Astrocyte of the hippocampus (primary cell): ENCODE results near the gene CISTR.
"Not testable (repeated sequence)": the region's sequence is repeated elsewhere in the genome, so short reads cannot be mapped to it uniquely, and the experiment has no call there.

Source experiments
- DNase-seq: peaks from one replicate; pipeline ENCODE4 v3.0.0; 2011; ENCODE audit warnings: low read depth, low spot score

Gene CISTR

DNA sequence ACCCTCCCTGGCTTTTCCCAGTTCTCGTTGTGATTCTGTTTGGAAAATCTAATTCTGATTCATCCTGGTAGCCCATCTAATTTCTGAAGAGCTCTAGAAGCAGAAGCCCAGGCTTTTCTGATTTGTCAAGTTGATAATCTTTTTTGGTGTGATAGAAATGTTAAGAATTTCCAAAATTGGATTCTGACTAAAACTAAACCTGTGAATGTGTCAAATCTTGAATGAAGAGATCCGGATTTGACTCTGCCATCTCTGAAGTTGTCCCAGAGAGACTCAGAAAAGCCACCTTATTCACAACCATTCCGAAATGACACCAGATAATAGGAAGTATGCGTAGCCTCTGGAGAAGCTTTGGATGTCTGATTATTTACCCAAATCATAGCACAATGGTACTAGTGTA is 12.8 kb upstream of the CISTR start:
- DNase-seq: no peak

DNA sequence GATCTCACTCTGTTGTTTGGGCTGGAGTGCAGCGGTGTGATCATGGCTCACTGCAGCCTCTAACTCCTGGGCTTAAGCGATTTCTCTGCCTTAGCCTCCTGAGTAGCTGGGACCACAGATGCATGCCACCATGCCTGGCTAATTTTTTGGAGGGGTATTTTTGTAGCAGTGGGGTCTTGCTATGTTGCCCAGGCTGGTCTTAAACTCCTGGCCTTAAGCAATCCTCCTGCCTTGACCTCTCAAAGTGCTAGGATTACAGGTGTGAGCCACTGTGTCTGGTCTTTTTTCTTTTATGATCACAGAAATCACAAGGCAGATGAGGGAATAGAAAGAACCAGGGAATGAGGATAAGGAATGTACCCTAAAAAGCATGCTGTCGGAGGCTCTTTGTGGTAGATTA is 11.0 kb upstream of the CISTR start:
- not testable (repeated sequence) for DNase-seq

DNA sequence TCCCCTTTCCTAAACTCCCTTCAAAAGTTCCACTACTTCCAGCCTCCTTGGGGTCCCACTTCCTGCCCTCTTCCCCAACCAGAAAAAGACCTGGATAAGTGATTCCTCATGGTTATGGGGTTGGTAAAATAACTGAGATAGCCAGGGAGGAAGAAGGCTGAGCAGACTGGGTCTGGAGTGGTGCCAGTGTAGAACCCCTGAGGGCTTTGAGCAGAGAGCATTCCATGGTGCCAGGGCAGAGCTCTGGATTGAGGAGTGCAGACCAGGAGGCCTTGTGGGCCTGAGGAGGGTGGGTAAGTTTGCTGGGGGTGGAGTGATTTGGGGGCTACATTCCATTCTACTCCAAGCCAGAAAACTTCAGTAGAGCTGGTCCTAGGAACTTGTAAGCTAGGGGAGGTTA is 9.5 kb upstream of the CISTR start:
- no peak for DNase-seq

DNA sequence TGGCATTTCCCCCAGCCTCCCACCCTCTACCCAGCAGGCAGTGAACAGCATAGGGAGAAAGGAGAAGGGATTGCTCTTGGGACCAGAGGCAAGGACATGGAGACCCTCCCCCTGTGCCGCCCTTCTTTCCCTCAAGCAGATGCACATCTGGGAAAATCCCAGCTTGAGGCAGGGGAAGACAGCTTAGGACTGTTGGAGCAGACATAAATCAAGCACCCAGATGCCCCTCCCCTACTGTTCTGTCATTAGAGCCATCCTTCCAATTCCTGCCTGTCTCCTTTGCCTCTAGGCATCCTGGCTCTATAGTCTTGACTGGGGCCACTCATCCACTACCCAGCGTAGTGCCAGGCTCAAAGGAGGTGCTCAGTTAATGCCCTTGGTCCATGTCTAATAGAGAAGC is 7.5 kb upstream of the CISTR start:
- no peak for DNase-seq

DNA sequence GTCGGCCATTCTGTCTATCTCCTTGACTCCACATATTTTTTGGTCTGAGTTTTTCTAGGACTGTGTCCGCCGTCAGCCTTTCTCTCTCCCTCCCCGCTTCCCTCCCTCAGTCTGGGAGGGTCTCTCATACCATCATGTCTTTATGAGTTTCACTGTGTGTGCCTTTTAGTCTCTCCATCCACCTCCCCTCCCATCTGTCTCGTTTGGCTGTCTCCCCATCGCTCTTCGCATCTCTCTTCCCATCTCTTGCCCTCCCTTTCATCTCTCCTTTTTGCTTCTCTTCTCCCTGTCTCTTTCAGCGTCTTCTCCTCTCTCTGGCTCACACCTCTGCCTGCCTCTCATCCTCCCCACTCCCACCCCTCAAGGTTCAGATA is 6.9 kb upstream of the CISTR start:
- DNase-seq: no peak

DNA sequence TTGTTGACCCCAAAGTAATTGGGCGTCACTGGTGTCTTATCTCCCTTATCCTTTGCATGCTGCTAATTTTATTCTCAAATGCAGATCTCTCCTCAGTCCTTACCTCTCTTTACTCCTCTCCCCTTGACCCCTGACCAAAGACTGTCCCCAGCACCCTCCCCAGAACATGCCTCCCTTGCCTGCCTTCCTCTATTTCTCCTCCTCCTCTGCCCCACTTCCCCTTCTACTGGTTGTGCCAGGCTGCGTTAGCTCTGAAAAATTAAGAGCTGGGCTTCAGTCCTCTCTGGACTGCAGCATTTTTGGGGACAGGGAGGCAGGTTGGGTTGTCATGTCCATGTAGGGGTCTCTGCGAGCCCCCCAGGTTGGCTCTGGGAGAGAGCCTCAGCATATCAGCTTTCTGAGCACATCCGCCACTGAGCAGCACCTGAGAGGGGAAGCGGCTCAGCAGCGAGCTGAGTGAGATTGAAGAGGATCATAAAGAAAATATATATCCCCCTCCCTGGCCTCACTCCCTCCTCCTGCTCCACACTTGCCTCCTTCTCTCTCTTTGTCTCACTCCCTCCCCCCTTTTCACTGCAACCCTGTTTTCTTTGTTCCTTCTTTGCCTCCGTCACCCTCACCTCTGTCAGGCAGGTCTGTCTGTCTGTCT is 6.4 kb upstream of the CISTR start:
- DNase-seq: no peak

DNA sequence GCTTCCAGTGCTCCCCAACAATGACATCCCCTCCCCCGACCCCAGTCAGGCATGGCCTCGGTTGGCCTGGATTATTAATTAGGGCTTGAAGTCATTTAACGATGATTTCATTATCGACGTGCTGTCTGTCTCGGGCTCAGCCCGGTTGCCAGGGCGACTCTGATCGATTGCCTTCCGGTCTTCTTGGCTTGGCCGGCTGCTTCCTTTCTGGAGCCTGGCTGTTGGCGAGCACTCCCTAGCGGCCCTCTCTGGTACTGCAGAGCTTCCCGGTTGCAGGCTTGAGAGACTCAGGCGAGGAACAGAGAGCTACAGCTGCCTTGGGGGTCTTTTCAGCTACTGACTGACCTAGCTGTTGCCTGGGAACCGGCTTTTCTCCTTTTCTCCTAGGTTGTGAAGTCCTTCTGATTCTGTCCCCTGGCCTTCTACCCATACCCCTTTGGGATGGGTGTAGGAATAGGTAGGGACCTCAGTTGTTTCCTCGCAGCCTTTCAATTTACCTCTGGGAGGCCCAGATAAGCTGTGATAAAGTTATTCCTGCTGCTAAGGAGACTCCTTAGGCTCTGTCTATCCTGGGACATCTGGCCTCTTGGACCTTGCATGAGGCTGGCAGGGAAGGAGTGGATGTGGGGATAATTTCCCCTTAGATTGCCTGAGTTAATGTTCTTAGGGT is 5.5 kb upstream of the CISTR start:
- DNase-seq: peak; percentile 74

DNA sequence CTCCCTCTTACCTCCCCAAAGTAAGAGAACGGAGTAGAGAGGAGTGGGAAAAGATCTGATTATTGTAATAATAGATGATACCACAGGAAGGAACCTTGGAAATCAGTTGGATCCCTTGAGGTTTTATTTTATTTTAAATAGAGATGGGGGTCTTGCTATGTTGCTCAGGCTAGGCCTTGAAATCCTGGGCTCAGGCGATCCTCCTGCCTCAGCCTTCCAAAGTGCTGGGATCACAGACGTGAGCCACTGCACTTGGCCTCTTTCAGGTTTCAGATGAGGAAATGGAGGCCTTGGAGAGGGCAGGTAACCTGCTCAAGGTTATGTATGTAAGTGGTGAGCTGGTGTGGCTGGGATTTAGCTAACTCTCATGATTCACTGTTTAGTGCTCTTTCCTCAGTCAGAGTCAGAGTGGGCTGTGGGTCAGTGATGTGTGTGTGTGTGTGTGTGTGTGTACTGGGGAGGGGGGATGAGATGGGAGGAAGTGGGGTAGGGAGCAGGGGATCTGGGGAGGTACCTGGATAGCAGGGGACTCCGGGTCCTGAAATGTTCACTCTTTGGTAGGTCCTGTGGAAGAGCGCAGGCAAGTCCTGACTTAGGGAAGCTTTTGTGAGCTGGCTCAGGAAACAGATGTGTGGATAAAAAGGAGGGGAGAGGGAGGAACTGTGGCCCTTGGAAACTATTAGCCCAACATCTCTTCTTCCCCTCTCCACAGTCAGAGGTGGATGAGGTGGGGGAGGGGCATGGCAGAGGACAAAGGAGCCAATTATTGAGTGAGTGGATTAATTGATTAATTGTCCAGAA is 4.7 kb upstream of the CISTR start:
- no peak for DNase-seq

DNA sequence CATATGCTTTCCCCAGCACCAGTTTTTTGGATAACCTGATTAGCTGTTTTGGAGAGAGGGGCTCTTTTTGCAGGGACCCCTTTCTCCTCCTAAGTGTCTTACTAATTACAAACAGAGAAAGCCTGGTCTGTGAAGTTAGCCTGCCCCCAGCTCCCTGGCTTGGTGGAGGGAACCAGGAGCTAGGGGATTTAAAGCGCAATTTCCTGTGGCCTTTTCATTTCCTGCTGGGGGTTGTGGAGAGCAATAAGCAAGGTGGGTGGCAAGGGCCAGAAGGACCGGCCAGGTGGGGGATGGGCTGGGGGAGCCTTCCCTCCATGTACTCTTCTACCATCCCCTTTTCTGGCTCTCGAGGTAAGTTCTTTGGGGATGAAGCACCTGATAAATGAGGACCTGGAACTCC is 4.1 kb upstream of the CISTR start:
- no peak for DNase-seq

DNA sequence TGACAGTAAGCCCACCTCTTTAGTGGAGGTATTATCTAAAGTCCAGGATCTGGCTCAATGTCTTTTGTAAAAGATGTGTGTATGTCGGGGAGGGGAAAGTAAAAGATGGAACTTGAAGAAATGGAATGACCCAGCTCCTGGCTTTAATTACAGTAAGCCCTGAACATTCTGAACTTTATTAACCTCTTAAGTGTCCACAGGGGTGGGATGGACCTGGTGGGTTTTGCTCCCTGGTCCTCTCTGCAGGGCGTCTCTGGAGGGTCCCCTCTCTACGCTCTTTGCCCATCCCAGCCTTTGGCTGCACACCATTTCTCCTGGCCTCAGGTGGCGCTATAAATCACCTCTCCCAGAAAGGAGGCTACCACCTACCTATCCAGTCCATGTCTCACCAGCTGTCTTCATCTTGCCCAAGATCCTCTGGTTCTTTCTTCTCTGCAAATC is 3.7 kb upstream of the CISTR start:
- no peak for DNase-seq

DNA sequence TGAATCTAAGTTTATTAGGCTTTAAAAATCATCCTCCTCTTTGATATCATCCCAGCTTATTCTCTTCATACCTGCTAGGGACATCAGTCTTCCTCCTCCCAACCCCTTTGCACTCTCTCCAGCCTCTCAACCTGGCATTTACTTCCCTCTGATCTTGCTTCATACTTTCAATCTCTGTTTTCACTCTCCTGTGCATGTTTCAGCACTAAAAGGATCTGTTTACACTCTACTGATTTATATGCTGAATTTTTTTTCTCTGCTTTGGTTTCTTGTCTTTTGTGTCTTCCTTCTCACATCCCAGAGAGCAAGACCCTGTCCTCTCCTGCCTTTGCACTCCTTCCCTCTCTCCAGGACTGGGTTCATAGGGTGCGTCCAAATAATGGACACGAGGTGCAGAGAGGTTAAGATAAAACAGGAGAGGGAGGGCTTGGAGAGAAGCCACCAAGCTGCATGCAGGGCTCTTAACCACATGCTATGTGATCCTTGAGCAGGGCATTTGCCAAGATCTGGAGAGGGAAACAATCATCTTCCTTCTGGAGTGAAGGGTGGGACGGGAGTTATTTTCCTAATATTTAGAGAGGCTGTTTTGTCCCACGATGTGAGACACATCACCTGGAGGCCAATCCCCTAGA is 3.0 kb upstream of the CISTR start:
- DNase-seq: peak; percentile 56

DNA sequence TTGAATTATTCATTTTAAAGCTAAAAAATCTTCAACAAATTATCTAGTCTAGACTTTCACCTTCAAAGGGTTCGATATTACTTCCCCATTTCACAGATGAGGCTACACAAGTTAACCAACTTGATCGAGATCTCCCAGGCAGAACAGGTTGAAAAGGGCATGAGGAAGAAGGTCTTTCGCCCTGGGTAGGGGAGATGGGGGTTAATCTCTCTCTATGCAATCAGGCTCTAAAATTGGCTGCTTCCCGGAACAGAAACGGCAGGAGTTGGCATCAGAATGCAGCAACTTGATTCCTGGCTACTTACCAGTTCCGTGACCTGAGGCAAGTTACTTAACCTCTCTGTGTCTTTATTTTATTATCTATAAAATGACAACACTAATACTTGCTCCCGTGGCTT is 2.4 kb upstream of the CISTR start:
- DNase-seq: no peak

DNA sequence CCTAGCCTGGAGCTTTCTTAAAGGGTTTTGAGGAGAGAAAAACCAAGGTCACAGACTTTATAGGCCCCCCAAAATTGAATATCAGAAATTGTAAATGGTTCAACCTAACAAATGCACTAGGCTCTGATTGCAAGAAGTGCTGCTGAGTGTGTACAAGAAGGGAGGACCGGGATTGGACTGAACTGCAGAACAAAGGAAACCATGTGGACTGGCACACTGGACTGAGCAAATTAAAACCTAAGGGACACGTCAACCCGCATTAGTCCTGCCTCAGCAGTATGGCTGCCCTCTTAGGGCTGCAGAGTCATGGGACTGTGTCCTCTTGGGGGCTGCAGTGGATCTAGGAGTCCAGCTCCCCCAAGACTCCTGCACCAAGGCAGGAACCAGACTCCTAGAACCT is 842 bp upstream of the CISTR start:
- DNase-seq: no peak

DNA sequence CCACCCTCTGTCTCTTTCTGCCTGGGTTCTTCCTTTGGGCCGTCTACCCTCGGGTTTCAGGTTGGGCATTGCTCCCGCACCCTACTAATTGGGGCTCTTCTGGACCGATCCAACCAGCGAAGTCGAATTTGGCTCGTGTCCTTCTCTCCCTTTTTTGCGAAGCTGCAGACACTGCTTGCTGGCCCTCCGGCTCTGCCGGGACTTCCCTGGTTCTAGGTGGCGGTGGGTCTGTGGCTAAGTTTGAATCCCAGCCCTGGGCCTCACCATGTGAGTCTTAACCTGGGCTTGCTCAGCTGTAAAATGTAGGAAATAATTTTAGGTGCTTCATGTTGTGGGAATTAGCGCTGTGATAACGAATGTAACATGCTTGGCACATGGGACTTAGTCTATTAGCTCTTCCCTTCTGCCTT is 418 bp upstream of the CISTR start:
- DNase-seq: no peak

DNA sequence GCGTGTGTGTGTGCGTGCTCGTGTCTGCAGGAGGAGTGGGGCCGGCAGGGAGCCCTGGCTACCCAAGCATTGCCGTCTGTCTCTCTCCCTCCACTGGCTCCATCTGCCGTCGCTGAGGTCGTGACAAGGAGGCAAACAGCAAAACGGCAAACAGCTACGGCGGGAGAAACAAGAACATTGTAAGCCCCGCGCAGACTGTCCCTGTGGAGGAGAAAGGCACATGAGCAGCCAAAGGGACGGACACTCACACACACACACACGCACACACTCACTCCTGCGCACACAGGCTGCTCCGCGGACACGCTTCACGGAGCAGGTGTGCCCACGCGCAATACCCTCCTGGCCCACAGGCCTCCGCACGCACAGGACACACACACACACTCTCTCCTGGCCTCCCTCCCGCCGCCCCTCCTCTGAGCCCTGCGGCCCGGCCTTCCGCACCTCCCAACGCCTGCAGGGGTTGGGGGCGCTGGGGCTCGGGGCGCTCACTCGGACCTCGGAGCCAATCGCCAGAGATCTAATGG is 905 bp downstream of the CISTR start:
- DNase-seq: no peak

DNA sequence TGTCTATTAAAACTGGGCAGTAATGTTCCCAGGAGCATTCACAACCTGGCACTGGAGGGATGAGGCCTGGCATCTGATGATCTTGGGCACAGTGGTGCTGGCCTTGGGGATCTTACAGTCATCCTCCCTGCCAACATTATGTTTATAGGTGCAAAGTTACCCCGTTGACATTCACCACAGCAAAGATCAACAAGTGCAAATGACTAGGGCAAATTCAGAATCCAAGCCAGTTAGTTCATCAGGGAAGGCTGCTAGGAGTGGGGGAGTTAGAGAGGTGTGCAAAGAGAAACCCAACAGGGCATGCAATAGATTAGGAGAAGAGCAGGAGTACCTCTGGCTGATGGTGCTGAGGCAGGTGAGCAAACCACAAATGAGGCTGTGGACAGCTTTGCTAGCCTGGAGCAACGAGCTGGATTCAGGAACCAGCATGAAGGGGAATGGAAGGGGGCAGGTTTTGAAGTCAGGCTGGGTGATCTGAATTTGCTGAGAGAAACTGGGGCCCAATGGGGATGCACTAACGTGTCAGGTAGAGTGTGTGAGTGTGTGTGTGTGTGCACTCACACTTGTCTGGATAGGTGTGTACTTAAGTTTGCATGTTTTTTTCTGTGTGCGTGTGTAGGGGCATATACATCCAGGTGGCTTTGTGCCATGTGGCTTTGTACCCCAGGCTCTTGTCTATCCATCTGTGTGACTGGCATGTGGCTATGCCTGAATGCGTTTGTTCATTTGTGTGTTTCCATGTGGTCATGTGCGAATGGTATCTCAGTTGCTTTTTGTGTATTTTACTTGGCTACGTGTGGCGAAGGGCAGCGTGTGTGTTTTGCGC is 1.6 kb downstream of the CISTR start:
- DNase-seq: no peak

DNA sequence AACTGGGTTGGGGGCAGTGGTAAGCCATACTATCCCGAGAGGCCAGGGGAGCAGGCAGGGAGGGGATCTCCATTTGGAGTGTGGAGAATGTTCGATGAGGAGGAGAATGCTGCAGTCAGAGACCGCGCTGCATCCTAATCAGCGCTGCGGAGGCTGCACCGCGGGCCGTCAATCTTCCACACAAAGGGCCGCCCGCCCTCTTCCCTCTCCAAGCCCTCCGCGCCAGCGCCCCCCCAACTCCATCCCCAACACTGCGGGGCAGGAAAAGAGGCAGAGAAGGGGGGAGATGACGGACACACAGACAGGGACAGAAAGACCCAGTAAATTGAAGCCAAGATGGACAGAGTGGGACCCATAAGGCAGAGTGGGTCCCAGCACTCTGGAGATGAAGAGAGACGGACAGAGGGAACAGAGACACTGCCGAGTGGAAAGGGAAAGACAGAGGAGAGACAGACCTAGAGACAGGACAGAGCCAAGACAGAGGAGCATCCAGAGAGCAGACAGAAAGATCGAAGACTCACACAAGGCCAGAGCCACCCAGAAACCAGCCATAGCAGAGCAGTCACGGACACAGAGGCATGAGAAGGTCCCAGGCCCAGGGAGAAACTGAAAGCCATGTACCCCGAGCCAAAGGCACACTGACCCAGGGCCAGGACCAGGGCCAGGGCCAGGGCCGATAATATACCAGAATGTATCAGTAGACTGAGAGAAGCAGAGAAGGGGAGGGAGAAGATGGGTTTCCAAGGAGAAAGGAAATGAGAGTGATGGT is 3.5 kb downstream of the CISTR start:
- DNase-seq: no peak

DNA sequence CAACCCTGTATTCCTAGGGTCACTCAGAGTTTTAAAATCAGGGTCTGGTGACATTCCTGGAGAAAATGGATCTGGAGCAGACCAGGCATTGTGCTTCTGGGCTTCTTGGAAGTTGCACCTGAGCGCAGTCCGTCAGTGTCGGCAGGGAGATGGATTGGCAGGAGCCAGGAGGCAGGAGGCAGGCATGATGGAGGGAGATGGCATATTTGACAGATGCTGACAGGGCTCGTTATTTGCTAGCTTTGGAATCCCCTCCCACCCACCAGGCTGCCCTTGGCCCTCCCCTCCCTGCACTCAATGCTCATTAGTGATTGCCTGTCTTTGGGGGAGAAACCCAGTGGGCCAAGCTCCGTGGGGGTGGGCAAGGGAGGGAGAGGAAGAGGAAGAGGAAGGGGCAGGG is 4.7 kb downstream of the CISTR start:
- no peak for DNase-seq

DNA sequence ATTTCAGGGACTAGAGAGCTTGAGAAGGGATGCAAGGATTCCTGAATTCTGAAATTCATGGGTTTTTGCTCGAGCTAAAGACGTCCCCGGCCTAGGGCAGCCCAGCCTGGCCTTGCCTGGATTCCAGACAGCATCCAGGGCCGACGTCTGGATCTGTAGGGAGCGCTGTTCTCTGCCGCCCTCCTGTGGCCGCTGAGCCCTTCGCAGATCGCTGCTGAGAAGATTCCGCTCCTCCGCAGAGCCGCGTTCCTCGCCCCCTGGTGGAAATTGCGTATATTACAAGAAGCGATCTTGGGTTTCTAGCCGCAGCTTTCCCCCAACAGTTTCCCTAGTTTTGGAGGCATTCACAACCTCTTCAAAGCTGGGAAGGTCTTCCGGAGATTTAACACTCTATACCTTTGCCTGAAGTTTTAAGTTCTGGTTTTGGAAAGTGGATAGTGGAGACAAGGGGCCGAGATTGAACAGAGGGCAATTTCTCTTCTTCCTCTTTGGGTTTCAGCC is 5.1 kb downstream of the CISTR start:
- DNase-seq: peak; percentile 96

DNA sequence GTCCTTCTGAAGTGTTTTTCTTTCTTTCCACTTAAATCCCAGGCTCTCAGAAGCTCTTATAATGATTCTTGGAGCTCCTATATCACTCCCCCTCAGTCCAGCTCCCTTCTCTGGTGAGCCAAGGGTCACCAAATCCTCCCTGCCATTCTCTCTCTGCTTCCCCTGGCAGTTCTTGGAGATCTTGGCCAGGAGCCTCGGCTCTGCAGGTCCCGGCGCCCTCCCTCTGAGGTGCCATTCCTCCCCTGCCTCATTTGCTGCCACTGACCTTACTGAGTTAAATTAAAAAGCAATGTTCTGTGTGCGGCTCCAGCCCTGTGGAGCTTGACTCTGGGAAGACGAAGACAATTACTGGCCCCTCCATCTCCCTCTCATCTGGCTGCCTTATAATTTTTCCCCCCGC is 7.0 kb downstream of the CISTR start:
- DNase-seq: no peak

DNA sequence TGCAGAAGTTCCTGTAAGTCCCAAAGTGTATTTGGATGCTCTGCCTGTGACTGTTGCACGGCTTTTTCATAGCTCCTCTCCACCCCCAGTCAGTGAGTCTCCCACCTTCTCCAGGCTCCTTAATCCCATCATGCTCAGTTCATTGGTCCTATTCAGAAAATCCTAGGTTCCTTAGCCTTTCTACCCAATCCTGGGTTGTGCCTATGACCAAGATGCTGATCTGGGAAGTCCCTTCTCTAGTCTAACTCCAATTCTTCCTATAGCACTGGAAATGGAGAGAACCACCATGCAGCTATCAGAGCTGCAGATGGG is 7.7 kb downstream of the CISTR start:
- no peak for DNase-seq
